ENCODE data around the gene TSHZ1.

The TSHZ1 gene

DNA sequence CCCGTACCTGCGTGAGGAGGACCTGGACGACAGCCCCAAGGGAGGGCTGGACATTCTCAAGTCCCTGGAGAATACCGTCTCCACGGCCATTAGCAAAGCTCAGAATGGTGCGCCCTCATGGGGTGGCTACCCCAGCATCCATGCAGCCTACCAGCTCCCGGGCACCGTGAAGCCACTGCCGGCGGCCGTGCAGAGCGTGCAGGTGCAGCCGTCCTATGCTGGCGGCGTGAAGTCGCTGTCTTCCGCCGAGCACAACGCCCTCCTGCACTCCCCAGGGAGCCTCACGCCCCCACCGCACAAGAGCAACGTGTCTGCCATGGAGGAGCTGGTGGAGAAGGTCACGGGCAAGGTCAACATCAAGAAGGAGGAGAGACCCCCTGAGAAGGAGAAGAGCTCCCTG, 76.4 kb downstream of the TSHZ1 start:
- no peak for TF ChIP-seq MYC (IDR thresholded peaks at IDR 0.05; ENCODE audit: low read depth, low read length)
- TF ChIP-seq POLR2A (IDR thresholded peaks at IDR 0.05; ENCODE audit: extremely low read depth, insufficient read length), result no peak
- TF ChIP-seq, protein P1, sequence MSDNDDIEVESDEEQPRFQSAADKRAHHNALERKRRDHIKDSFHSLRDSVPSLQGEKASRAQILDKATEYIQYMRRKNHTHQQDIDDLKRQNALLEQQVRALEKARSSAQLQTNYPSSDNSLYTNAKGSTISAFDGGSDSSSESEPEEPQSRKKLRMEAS (IDR thresholded peaks at IDR 0.05; ENCODE audit: low read depth, low read length), result no peak
- TF ChIP-seq, protein P2, sequence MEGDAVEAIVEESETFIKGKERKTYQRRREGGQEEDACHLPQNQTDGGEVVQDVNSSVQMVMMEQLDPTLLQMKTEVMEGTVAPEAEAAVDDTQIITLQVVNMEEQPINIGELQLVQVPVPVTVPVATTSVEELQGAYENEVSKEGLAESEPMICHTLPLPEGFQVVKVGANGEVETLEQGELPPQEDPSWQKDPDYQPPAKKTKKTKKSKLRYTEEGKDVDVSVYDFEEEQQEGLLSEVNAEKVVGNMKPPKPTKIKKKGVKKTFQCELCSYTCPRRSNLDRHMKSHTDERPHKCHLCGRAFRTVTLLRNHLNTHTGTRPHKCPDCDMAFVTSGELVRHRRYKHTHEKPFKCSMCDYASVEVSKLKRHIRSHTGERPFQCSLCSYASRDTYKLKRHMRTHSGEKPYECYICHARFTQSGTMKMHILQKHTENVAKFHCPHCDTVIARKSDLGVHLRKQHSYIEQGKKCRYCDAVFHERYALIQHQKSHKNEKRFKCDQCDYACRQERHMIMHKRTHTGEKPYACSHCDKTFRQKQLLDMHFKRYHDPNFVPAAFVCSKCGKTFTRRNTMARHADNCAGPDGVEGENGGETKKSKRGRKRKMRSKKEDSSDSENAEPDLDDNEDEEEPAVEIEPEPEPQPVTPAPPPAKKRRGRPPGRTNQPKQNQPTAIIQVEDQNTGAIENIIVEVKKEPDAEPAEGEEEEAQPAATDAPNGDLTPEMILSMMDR (IDR thresholded peaks at IDR 0.05; ENCODE audit: low read depth, low read length), result no peak
- H3K4me3 ChIP-seq (ENCODE audit: low read depth, low read length), result no peak overlapping the region
- DNase-seq (ENCODE audit: low read depth), result no peak

- no peak overlapping the region for H3K4me3 ChIP-seq (ENCODE audit: low read depth, low read length)
- TF ChIP-seq, protein P2 (IDR thresholded peaks at IDR 0.05; ENCODE audit: low read depth, low read length), result no peak
- TF ChIP-seq MYC (IDR thresholded peaks at IDR 0.05; ENCODE audit: low read depth, low read length) (no peak), POLR2A (IDR thresholded peaks at IDR 0.05; ENCODE audit: extremely low read depth, insufficient read length) (no peak)
- TF ChIP-seq, protein P1 (IDR thresholded peaks at IDR 0.05; ENCODE audit: low read depth, low read length), result no peak
- no peak for DNase-seq (ENCODE audit: low read depth)
Measured at GRCh38 chr18:75287700-75288099, 77.1 kb downstream of the TSHZ1 start.

- no peak for DNase-seq (ENCODE audit: low read depth)
- TF ChIP-seq, protein P2 (IDR thresholded peaks at IDR 0.05; ENCODE audit: low read depth, low read length), result no peak
- no peak overlapping the region for H3K4me3 ChIP-seq (ENCODE audit: low read depth, low read length)
Measured at GRCh38 chr18:75289761-75290160, 79.2 kb downstream of the TSHZ1 start.

DNA sequence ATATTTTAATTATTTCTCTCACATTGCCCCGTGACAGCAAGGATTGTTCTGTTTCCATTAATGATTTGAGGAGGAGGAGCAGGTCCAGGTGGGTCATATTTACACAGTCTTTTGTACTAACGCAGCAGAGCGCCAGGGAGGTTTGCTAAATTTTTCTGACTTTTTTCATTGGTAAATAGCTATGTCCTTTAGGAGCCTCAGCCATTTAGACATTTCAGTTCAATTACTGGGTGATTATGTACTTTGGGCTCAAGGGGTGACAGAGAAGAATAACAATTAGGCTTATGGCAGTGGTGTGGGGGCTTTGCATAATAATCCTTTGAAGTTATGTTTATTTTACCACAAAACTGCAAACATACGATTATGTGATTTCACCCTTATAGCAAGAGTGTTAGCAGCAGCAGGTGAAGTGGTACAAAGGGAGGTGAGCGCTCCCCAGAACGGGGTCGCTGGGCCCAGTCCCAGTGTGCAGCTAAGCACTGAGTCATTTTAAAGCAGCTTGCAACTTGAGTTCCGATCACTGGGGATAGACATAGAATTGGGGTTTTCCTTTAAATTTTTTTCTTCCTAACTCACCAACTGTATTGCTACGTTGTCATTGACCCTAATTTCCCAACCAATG, 80.3 kb downstream of the TSHZ1 start:
- H3K4me3 ChIP-seq (ENCODE audit: low read depth, low read length), result no peak overlapping the region
- DNase-seq (ENCODE audit: low read depth), result no peak
- TF ChIP-seq, protein P1 (IDR thresholded peaks at IDR 0.05; ENCODE audit: low read depth, low read length), result no peak
- TF ChIP-seq MYC (IDR thresholded peaks at IDR 0.05; ENCODE audit: low read depth, low read length) (no peak), POLR2A (IDR thresholded peaks at IDR 0.05; ENCODE audit: extremely low read depth, insufficient read length) (no peak)
- TF ChIP-seq, protein P2 (IDR thresholded peaks at IDR 0.05; ENCODE audit: low read depth, low read length), result no peak

DNA sequence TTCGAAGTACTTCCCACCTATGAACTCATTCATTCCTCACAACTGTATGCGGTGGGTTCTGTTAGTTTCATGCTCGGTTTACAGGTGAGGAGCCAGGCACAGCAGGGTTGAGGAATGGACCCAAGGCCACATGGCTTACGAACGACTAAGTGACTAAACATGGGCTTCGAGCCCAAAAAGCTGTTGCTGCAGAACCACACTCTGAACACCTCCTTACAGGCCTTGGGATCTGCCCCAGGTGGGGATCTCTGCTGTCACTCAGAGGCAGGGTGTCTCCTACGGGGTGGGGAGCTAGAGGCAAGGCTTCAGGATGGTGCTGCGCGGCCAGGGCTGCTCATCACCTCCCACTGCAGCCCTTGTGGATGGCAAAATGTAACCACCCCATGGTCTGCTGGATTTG, 80.9 kb downstream of the TSHZ1 start:
- DNase-seq (ENCODE audit: low read depth), result no peak
- TF ChIP-seq POLR2A (IDR thresholded peaks at IDR 0.05; ENCODE audit: extremely low read depth, insufficient read length) (no peak), MYC (IDR thresholded peaks at IDR 0.05; ENCODE audit: low read depth, low read length) (no peak)
- TF ChIP-seq, protein P2 (IDR thresholded peaks at IDR 0.05; ENCODE audit: low read depth, low read length), result no peak
- TF ChIP-seq, protein P1 (IDR thresholded peaks at IDR 0.05; ENCODE audit: low read depth, low read length), result no peak
- no peak overlapping the region for H3K4me3 ChIP-seq (ENCODE audit: low read depth, low read length)

- TF ChIP-seq, protein P2 (IDR thresholded peaks at IDR 0.05; ENCODE audit: low read depth, low read length), result no peak
- TF ChIP-seq, protein P1 (IDR thresholded peaks at IDR 0.05; ENCODE audit: low read depth, low read length), result no peak
- H3K4me3 ChIP-seq (ENCODE audit: low read depth, low read length), result no peak overlapping the region
- DNase-seq (ENCODE audit: low read depth), result no peak
Measured at GRCh38 chr18:75293591-75293990, 83.0 kb downstream of the TSHZ1 start.
